HG03521 (cell line): ENCODE data around the gene VPS45.

Source experiments
- ATAC-seq: cut with Tn5 transposase; IDR thresholded peaks from one replicate; pipeline ENCODE4 v1.9.1; 2021; ENCODE audit warnings: mild to moderate bottlenecking, moderate library complexity; ENCODE audit not compliant: unreplicated experiment

The VPS45 gene

GRCh38 chr1:150155413-150156071, 88.0 kb downstream of the VPS45 start:
- no peak for ATAC-seq

DNA sequence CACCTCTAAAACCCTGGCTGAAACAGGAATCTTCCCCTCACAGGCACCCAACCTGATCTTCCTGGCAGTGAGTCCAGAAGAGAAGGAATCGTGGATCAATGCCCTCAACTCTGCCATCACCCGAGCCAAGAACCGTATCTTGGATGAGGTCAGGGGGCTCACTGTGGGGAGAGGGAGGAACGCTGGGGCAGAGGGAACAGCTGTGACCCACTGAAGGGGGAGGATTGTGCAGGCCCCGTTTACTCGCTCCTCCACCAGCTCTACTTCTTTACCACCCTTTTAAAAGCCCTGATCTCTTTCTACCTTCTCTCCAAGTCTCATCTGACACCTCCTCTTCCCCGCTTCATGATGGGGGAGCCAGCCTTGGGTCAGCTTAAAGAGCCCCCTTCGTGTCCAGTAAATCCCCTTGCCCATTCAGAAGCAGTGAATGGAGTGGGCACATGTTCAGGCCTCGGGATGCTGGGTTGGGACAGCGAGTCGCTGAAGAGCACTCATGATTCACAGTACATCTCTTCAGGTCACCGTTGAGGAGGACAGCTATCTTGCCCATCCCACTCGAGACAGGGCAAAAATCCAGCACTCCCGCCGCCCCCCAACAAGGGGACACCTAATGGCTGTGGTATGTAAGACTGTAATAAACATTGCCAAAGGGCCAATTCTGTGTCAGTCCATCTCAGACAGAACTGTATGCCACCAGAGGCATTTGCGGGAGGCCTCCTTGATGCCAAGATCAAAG, 89.5 kb downstream of the VPS45 start:
- ATAC-seq: no peak

GRCh38 chr1:150159550-150159949, 92.0 kb downstream of the VPS45 start:
- no peak for ATAC-seq

- no peak for ATAC-seq
Observed at GRCh38 chr1:150160964-150161621, 93.5 kb downstream of the VPS45 start.

DNA sequence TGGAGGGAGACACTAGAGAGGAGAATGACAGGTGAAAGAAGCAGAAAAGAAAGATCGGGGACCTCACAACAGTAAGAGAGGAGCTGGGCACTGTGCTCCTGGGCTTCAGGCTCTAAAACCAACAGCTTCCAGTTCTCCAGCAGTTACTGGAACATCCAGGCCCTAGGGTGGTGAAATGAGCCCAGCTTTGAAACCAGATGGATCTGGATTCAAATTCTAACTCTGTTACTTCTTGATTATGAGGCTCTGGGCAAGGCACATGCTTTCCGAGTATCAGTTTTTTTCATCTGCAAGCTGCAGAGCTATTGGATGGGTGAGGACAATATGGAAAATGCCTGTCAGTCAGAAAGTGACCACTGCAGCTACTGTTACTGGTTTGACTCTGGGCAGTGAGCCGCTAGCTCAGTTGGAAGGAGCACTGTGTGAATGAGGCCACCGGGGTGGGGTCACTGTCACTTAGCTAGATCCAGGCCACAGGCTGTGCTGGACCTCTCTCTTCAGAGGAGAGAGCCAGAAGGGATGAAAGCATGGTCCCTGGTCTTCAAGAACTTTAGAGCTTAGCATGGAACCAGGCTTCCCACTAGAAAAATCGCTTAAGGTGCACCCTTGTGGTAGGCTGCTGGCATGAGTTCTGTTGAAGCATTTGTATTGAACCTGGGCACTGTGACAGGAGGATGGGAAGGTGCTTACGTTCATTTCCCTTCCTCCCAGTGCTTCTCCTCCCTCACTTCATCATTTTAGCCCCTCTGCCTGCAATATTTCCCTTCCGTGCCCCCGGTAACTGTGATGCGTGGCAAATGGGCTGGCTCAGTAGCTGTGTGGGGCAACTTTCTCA, 94.4 kb downstream of the VPS45 start:
- ATAC-seq: no peak

DNA sequence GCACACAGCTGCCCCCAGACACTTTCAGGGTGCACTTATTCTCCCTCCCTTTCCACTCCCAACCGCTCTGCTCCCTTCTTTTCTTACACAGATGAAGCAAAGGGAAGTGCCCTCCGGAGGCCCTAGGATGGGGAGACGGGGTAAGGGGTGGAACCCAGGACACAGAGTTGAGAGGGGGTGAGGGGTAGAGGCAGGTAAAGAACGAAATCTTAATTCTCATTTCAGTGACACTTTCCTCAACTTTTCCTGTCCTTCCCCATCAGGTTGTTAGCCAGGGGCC, 94.9 kb downstream of the VPS45 start:
- no peak for ATAC-seq

- no peak for ATAC-seq
Observed at GRCh38 chr1:150162862-150163706, 95.5 kb downstream of the VPS45 start.

GRCh38 chr1:150164224-150164623, 96.6 kb downstream of the VPS45 start:
- ATAC-seq: no peak

DNA sequence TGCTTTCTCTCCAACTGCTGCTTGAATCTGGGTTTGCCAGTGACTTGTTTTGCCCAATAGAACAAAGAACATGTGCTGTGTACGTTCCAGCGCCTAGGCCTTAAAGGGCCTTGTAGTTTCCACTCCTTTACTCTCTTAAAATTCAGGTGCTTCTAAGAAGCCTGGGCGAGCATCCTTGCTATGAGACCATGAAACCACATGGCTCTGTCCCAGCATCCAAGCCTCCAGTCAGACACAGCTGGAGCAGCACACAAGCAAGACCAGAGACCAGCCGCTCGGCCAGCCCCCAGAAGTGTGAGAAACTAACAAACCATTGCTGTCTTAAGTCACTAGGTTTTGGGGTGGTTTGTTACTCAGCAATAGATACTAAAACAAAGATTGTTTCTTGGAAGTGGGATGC, 97.2 kb downstream of the VPS45 start:
- ATAC-seq: no peak

DNA sequence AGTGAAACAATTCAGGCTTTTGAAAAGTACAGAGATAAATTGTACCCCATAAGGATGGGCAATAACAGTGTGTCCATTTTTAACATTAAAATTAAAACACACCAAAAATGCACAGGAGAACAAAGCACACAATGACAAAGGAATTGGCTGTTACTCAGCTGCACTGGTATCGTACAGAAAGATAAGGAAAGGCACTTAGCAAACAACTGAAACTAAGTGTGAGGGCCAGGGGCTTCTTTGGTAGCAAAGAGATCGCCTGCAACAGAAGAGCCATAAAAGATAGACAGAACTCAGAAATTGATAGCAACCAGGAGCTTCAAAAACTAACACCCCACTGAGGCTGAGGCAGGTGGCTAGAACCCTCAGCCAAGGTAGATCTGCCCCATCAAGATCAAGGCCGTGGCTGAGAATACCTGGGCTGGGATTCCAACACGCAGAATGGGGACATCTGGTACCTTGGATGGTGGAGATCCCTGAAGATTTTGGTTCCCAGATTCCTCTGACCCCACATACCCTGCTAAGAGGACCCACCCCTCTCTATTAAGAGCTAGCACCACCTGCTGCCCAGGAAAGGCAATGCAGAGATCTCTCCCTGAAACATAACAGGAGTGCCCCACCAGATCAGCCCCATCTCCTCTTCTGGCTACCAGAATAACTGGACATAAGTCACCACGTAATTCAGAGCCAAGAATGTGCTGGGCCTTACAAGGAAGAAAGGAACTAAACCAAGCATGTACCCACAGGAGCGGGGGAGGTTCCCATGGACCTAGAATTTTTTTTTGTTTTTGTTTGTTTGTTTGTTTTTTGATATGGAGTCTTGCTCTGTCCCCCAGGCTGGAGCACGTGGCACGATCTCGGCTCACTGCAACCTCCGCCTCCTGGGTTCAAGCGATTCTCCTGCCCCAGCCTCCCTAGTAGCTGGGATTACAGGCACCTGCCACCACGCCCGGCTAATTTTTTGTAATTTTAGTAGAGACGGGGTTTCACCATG, 98.3 kb downstream of the VPS45 start:
- ATAC-seq: no peak

DNA sequence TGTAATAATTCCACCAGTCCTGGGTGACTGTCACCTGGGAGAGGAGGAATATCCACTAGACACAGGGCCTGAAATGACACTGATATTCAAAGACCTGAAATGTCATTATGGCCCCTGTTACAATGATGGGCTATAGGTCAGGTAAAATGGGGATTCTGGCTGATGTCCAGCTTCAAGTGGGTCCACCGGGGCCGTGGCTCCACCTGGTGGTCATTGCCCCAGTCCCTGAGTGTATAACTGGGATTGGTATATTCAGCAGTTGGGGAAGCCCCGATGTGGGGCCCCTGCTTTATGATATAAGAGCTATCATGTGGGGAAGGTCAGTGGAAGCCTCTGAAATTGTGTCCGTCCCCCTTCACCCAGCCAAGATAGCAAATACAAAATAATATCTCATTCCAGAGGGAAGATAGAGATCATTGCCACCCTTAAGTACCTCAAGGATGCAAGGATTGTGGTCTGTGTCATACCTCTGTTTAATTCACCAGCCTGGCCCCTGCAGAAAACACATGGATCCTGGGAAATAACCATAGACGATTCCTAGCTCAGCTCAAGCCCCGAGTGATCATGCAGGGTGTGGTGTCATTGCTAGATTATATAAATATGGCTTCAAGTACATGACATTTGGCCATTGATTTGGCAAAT, 101.5 kb downstream of the VPS45 start:
- ATAC-seq: no peak

DNA sequence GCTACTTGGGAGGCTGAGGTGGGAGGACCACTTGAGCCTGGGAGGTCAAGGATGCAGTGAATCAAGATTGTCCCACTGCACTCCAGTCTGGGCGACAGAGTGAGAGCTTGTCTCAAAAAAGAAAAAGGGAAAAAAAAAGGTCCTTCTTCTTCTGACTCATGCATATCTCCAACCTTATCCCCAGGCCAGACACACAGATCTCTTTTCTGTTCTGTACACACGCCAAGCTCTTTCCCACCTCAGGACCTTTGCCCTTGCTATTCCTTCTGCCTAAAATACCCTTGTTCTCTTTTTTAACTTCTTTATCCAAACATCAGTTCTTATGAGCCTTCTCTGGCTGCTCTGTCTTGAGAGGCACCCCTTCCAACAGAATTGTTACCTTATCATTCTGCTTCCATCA, 104.2 kb downstream of the VPS45 start:
- no peak for ATAC-seq

- no peak for ATAC-seq
Observed at GRCh38 chr1:150173141-150173585, 105.6 kb downstream of the VPS45 start.

- ATAC-seq: no peak
Observed at GRCh38 chr1:150176593-150176992, 109.0 kb downstream of the VPS45 start.

DNA sequence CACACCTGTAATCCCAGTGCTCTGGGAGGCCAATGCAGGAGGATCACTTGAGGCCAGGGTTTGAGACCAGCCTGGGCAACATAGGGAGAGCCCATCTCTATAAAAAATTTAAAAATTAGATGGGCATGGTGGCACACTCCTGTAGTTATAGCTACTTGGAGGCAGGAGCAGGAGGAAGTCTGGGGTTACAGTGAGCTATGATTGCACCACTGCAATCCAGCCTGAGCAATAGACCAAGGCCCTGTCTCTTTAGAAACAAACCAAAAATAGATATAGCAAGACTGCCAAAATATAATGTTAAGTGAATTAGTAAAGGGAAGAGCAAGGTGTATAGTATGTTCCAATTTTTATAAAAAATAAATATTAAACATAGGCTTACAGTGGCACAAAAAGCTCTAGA, 111.0 kb downstream of the VPS45 start:
- ATAC-seq: no peak

GRCh38 chr1:150179867-150180266, 112.3 kb downstream of the VPS45 start:
- no peak for ATAC-seq

GRCh38 chr1:150180474-150180873, 112.9 kb downstream of the VPS45 start:
- ATAC-seq: no peak

DNA sequence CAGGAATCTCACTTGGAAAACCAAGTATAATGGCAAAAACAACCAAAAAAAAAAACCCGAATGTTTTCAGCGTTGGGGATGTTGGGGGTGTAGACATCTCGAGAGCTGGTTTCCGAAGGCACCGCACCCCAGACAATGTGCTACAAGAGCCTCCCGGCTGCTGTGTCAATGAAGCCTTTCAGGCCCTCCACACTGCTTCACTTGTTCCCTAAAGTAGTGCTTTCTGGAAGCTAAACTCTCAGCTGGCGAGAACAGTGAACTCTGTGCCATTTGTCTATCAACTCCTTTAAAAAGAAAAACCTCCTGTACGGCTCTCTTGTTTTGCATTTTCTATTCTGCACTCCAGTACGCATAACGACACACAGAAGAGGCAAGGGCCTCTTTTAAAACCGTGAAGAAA, 114.7 kb downstream of the VPS45 start:
- no peak for ATAC-seq

GRCh38 chr1:150183061-150183460, 115.5 kb downstream of the VPS45 start:
- ATAC-seq: no peak
